SH-SY5Y (cell line): Measurements from ENCODE around the gene CCIN.

Experiments
- GATA2 ChIP-seq: IDR thresholded peaks from 2 replicates; pipeline ENCODE4 v1.6.1; 2011; ENCODE audit warnings: mild to moderate bottlenecking, low read depth, low read length
- GATA3 ChIP-seq: IDR thresholded peaks from 2 replicates; pipeline ENCODE4 v1.6.1; 2011; ENCODE audit warnings: low read depth, mild to moderate bottlenecking, low read length, moderate library complexity

Gene CCIN

DNA sequence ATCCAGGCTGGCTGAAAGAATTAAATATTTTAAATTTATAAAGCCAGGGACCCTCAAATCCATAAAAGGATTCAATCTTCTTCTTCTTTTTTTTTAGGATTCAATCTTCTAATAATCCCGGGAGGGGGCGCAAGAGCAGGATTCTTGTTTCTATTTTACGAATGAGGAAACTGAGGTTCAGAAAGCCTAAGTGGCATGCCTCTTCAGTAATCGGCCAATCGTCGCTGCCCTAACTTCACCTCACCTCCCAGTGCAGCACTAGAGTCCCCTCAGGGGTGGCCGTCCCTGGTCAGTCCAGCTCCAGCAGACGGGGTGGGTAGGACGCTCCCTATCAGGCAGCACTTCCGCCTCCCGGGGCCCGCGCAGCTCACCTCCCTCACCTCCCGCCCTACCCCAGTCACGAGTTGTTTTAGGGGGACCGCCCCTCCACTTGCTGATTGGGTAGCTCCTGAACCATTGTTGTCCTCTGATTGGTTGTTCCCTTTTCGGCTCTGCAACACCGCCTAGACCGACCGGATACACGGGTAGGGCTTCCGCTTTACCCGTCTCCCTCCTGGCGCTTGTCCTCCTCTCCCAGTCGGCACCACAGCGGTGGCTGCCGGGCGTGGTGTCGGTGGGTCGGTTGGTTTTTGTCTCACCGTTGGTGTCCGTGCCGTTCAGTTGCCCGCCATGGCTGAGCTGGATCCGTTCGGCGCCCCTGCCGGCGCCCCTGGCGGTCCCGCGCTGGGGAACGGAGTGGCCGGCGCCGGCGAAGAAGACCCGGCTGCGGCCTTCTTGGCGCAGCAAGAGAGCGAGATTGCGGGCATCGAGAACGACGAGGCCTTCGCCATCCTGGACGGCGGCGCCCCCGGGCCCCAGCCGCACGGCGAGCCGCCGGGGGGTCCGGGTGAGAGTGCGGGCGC is 21.5 kb downstream of the CCIN start, which contains the start of gene CLTA:
Gene CLTA, plus strand, starts transcription at position 534 of the 902 bp plus-strand sequence. Its CDS starts 136 bp downstream, at position 670.
- TF ChIP-seq GATA3 (no peak), GATA2 (no peak)

DNA sequence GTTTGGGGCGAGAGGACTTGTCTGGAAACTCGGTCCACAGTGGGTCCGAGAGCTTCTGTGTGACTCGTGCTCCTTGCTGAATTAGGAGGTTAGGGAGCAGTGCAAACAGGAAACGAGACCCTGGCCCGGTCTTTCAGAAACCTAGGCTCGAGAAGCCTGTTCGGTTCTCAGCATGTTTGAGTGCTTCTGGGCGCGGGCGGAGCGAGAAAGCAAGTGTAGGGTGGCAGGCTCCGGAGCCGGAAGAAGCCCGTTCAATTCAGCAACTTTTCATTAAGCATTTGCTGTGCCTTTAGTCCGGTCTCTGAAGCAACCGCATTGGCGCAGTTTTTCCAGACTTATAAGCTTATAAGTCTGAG is 22.1 kb downstream of the CCIN start:
- TF ChIP-seq GATA2: no peak
- no peak for TF ChIP-seq GATA3

DNA sequence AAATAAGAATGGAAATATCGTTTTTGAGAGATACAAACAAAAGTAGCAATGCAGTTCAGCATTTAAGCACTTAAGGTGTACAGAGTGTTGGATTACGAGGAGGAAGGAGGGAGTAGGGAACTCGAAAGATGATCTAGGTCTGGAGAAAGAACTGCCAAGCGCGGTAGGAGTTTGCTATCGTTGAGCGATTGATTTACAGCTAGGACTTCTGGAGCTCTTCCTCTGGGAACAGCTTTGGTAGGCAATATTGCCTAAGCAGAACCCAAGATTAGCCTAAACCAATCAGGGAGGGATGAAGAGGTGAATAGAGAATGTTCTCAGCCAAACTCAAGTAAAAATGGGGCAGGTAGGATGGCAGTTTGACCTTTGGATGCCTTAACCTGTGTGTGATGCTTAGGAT is 22.5 kb downstream of the CCIN start:
- TF ChIP-seq GATA3: no peak
- no peak for TF ChIP-seq GATA2

DNA sequence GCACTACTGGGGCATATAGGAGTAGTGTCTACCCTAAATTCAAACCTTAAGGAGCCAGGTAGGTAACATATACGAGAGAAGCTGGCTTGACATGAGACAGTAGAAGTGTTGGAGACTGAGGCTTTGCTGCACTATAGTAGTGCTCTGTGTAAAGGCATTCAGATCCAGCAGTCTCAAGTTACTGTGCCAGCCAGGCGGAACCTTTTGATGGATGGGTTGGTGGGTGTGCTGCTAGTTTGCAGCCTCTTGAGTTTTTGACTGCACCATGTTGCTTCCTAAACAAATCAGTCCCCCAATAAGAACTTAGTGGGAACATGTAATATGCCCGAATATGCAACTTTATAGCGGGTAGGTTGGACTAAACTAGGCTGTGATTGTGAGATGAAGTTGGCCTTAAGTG is 23.0 kb downstream of the CCIN start:
- TF ChIP-seq GATA3 (no peak), GATA2 (no peak)

DNA sequence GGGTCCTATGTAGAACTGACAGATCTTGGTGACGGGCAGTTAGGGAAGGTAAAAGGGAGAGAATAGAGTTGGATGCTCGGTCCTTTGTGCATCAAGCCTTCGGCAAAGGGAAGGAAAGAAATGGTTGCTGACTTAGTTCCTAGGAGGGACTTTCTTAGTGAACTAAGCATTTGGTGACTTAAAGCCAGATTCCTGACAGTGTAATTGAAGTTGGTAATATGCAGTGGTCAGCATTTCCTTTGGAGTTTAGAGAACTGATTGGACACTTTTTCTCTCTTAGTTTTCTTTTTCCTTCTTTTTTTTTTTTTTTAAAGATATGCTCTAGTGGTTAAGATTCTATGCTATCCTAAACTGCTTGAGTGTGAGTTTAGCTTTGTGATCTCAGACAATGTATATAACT is 23.8 kb downstream of the CCIN start:
- no peak for TF ChIP-seq GATA3
- TF ChIP-seq GATA2: no peak

DNA sequence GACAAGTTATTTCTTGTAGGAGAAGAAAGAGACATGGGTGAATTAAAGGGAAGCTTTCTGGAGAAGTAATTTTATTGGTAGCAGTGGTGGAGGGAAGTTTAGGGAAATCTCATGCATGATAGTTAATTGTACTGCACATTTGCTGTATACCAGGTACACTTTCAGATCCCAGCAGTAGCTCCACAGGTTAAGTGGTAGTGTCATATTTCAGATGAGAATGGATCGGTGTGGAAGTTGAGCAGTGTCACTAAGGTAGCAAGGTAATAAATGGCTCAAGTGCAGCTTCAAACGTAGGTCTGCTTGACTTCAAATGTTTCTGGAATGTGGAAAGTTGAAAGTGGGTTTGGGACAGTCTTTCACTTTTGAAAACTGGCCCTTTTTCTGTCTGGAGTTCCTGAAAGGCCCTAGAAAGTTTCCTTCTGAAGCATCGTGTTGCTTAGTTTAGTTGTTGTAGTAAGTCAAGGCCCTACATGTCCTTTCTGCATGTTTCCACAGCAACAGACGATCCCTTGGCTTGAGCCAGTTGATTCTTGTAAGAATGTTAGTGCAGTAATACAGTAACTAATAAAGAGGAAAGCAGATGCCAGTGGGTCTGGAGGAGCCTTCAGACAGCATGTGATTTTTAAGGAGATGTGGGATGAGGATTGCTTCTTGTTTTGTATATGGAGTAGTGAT is 25.3 kb downstream of the CCIN start:
- TF ChIP-seq GATA2 (no peak), GATA3 (no peak)

DNA sequence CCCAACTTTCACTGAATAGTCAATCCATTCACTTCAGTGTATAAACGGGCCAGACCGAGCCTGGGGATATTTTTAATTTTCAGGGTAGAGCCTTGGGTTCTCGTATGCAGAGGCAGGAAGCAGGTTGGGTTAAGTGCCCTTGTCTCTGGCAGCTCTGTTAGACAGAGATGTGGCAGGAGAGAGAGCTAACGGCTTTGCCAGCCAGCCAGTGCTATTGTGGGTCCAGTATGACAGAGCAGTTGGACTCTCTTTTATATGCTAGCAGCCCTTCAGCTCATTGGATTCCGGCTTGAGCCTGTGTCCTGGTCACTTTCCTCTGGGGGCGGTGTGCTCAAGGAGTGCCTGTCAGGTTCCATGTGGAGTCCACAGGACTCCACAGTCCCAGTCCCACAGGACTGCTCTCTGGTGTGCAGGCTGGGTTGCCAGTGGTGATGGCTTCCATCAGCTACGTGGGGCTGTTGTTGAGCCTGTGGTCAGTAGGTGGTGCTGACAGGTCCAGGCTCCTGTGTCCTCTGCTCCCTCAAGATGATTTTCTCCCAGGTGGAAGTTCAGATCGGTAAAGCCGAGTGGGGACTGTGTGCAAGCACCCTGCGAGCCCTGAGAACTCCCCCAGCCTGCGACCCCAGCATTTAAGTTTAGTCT is 35.8 kb downstream of the CCIN start:
- TF ChIP-seq GATA3 (no peak), GATA2 (no peak)

DNA sequence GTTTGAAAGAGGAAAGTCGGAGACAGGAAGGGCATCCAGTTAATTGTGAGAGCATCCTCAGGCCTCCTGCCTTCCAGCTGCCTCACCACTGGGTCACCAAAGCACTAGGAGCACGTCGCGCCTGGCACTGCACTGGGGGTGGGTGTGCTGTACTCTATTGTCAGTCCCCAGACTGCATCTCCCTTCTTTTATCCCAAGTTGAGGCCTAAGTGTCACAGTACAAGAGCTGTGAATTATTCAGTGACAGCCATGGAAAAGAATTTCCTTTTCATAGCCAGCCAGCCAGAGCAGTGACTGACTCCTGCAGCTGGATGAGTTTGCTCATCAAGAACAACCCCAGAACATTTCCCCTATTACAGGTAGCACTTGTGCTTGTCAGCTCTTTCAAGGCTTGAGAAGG is 37.8 kb downstream of the CCIN start:
- TF ChIP-seq GATA3 (no peak), GATA2 (no peak)

DNA sequence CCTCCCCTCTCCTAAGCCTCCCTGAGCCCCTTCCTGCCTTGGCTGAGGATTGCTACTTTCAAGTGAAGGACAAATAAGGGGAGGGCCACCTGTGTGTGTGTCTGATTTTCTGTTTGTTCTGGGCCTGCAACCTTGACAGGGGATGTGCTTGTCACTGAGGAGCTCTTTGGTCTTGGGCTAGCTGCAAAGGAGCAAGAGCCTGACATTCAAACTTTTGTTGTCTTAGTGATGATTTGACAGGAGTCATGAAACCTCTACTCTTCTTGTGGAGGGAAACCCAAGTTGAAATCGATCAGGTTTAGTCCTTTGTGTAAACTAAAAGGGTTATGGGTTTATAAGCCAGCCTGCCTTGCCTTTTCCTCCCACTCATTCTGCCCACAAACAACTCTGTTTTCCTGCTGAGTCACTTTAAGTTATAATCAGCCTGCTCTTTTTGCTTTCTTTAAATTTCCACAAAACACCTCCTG is 38.4 kb downstream of the CCIN start:
- TF ChIP-seq GATA2 (no peak), GATA3 (no peak)

DNA sequence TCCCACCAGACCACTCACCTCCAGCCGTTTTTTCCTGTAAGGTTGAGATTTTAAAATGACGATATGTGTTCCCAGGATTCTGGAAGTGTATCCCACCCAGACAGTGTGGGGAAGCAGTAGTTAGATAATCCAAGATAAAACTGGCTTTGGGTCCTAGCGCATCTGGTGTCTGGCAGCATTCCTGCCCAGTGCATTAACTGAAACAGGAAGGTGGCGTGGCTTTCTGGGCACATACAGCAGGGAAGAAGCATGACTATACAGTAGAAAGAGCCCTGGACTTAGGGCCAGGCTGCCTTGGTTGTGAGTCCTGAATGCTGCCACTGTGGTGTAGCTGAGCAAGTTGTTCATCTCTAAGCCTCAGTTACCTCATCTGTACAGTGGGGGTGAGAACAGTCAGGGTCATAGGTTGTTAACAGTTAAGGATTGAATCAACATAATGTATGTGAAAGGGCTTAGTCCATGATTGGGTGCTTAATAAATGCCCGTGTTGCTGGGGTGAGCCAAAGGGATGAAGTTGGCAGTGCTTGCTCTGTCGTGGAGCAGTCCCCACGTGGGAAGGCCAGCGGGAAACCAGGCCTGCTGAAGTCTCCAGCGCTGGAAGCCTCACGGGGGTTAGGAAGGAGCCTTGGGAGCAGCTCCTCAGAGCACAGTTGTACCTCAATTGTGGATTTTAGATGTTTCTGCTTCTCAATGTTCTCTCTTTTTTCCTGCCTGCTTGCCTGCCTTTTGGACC is 39.5 kb downstream of the CCIN start:
- TF ChIP-seq GATA2: no peak

DNA sequence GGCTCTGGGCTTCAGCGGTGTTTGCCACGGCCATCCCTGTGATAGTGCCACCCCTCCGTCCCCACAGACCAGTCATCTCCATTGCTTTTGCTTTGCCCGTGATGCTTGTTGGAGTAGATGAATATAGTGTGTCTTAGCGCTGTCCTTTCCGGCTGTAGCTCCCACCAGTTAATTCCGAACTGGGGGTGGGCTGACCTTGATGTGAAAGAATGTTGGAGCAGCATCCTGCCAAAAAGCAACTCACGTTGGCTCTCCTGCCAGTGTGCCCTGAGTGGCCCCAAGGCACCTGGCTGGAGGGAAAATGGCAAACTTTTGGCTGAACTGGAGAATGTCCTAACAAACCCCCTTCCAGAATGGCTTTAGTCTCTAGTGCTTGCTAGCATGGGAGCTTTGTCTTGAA is 41.5 kb downstream of the CCIN start:
- no peak for TF ChIP-seq GATA2
- no peak for TF ChIP-seq GATA3

DNA sequence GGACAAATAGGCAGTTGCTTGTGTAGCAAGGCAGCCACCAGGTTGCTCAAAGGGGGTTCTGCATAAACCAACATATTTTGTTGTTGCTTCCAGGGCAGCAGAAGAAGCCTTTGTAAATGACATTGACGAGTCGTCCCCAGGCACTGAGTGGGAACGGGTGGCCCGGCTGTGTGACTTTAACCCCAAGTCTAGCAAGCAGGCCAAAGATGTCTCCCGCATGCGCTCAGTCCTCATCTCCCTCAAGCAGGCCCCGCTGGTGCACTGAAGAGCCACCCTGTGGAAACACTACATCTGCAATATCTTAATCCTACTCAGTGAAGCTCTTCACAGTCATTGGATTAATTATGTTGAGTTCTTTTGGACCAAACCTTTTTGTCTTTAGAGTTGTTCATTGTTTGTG is 42.3 kb downstream of the CCIN start:
- TF ChIP-seq GATA3 (no peak), GATA2 (no peak)

DNA sequence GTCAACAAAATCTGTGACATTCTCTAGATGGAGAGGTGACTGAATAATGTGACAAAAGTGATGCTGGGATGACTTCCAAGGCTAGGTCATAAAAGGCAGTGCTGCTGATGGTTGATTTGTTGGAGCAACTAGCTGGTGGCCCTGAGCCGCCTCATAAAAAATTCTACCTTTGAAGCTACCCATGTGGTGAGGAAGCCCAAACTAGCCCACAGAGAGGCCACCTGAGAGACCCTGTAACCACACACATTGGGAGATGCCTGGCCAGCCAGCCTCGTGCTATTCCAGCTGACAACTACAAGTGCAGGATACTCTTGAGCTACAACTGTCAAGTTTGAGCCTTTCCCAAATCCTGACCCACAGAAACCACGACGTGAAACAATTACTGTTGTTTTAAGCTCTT is 44.2 kb downstream of the CCIN start:
- TF ChIP-seq GATA3 (no peak), GATA2 (no peak)

DNA sequence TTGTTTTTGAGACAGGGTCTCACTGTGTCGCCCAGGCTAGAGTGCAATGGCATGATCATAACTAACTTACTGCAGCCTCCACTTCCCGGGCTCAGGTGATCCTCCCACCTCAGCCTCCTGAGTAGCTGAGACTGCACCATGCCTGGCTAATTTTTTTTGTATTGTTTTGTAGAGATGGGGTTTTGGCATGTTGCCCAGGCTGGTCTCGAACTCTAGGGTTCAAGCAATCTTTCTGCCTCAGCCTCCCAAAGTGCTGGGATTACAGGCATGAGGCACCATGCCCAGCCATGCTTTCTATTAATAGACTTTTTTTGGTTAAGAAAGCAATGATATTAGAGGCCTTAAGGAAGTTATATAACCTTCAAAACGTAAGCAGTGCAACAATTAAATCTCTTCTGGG is 44.8 kb downstream of the CCIN start:
- TF ChIP-seq GATA3: no peak
- TF ChIP-seq GATA2: no peak

DNA sequence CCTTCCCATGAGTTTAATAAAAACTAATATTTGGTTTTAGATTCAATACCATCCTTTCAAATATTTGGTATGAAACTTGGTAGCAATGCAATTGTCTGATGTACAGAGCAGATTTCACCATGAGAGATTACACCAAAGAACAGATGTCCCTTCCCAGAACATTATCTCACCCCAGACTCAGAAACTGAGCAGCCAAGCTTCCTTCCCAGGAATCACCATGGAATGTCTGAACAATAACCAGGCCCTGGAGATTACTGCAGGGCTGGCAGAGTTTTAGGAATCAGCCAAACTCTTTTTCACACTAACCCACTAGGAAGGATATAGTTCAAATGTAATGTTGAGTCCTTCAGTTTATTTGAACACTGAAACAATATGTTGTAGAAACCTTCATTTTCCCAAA is 45.4 kb downstream of the CCIN start:
- TF ChIP-seq GATA3 (no peak), GATA2 (no peak)
